ENCODE results near the gene ZDHHC3. TPM values are rescaled to one million over a fixed set of nuclear protein-coding genes. Genes with fewer than 3 reads are reported as not detected.

The ZDHHC3 gene
- total RNA-seq, 1 experiment from 2014 or later = 122 TPM

- Histone ChIP-seq H3F3A (ENCODE audit: low read length, unreplicated experiment) (no peaks in the 10 kb centered on the region), H2AFZ (ENCODE audit: low read length) (no peak overlapping the region), H3K9me3 (ENCODE audit: low read length) (no peaks in the 10 kb centered on the region), H3K79me2 (ENCODE audit: low read length) (no peaks in the 10 kb centered on the region), H3K27ac (ENCODE audit: low read length) (no peak overlapping the region), H4K20me1 (ENCODE audit: low read length) (no peaks in the 10 kb centered on the region), H3K4me2 (ENCODE audit: low read length) (no peak overlapping the region), H3K27me3 (ENCODE audit: low read length) (no peaks in the 10 kb centered on the region), H3K9ac (ENCODE audit: low read length) (no peak overlapping the region), H3K4me3 (ENCODE audit: low read length) (no peak overlapping the region), H3K9me2 (replicated peaks; ENCODE audit: low read length) (no peaks in the 10 kb centered on the region), H3K36me3 (ENCODE audit: low read depth, low read length) (no peaks in the 10 kb centered on the region), H3K4me1 (ENCODE audit: insufficient read depth, low read length) (no peaks in the 10 kb centered on the region)
- ChIA-PET POLR2A (ENCODE audit: unreplicated experiment) (no interaction called here), CTCF (no interaction called here)
- no peak for TF ChIP-seq EZH2phosphoT487 (IDR thresholded peaks at IDR 0.05; ENCODE audit: borderline replicate concordance, low read length)
- TF ChIP-seq EZH2 (IDR thresholded peaks at IDR 0.05; ENCODE audit: low read length, unreplicated experiment) = no peak
- no peak for TF ChIP-seq CTCF (conservative IDR thresholded peaks at IDR 0.05; ENCODE audit: low read depth, low read length)
- ATAC-seq (no peak), DNase-seq (no peak)
- intact Hi-C loops (cut with micrococcal nuclease) = no loop called here
- no TSS peak for BruUV-seq (replicated peaks)
These were observed 76.1 kb downstream of the ZDHHC3 start for GRCh38 chr3:44899683-44900367.

GRCh38 chr3:44896440-44896839, 79.5 kb downstream of the ZDHHC3 start:
- H3K36me3 ChIP-seq (ENCODE audit: low read depth, low read length) = no peaks in the 10 kb centered on the region
- TF ChIP-seq EZH2phosphoT487 (IDR thresholded peaks at IDR 0.05; ENCODE audit: borderline replicate concordance, low read length) (no peak), EZH2 (IDR thresholded peaks at IDR 0.05; ENCODE audit: low read length, unreplicated experiment) (no peak), CTCF (conservative IDR thresholded peaks at IDR 0.05; ENCODE audit: low read depth, low read length) (no peak)
- peaks cover 13% of the 10 kb centered on the region for H3K4me1 ChIP-seq (ENCODE audit: insufficient read depth, low read length)
- H3K27me3 ChIP-seq (ENCODE audit: low read length) = no peaks in the 10 kb centered on the region
- no peaks in the 10 kb centered on the region for H4K20me1 ChIP-seq (ENCODE audit: low read length)
- intact Hi-C loops (cut with micrococcal nuclease) = no loop called here
- no peak overlapping the region for H3K27ac ChIP-seq (ENCODE audit: low read length)
- no peak overlapping the region for H3K4me3 ChIP-seq (ENCODE audit: low read length)
- no peak overlapping the region for H2AFZ ChIP-seq (ENCODE audit: low read length)
- no peak overlapping the region for H3K4me2 ChIP-seq (ENCODE audit: low read length)
- ChIA-PET CTCF (no interaction called here), POLR2A (ENCODE audit: unreplicated experiment) (no interaction called here)
- BruUV-seq (replicated peaks) = no TSS peak
- H3K9ac ChIP-seq (ENCODE audit: low read length) = no peak overlapping the region
- H3K9me3 ChIP-seq (ENCODE audit: low read length) = no peaks in the 10 kb centered on the region
- ATAC-seq (no peak), DNase-seq (no peak)
- H3F3A ChIP-seq (ENCODE audit: low read length, unreplicated experiment) = no peaks in the 10 kb centered on the region
- no peaks in the 10 kb centered on the region for H3K9me2 ChIP-seq (replicated peaks; ENCODE audit: low read length)
- H3K79me2 ChIP-seq (ENCODE audit: low read length) = no peaks in the 10 kb centered on the region

GRCh38 chr3:44894485-44894884, 81.5 kb downstream of the ZDHHC3 start:
- no peaks in the 10 kb centered on the region for H3K27me3 ChIP-seq (ENCODE audit: low read length)
- H3F3A ChIP-seq (ENCODE audit: low read length, unreplicated experiment) = no peaks in the 10 kb centered on the region
- CTCF ChIA-PET = no interaction called here
- no peaks in the 10 kb centered on the region for H3K79me2 ChIP-seq (ENCODE audit: low read length)
- no peaks in the 10 kb centered on the region for H3K36me3 ChIP-seq (ENCODE audit: low read depth, low read length)
- no peaks in the 10 kb centered on the region for H3K9me2 ChIP-seq (replicated peaks; ENCODE audit: low read length)
- no peak overlapping the region for H3K9ac ChIP-seq (ENCODE audit: low read length)
- peaks cover 13% of the 10 kb centered on the region for H3K4me1 ChIP-seq (ENCODE audit: insufficient read depth, low read length)
- no peak for ATAC-seq
- H2AFZ ChIP-seq (ENCODE audit: low read length) = no peak overlapping the region
- H4K20me1 ChIP-seq (ENCODE audit: low read length) = no peaks in the 10 kb centered on the region
- no peak overlapping the region for H3K4me2 ChIP-seq (ENCODE audit: low read length)
- TF ChIP-seq CTCF (conservative IDR thresholded peaks at IDR 0.05; ENCODE audit: low read depth, low read length) (no peak), EZH2 (IDR thresholded peaks at IDR 0.05; ENCODE audit: low read length, unreplicated experiment) (no peak)
- no peak overlapping the region for H3K27ac ChIP-seq (ENCODE audit: low read length)
- DNase-seq = no peak
- no peaks in the 10 kb centered on the region for H3K9me3 ChIP-seq (ENCODE audit: low read length)
- BruUV-seq (replicated peaks) = no TSS peak
- POLR2A ChIA-PET (ENCODE audit: unreplicated experiment) = no interaction called here
- intact Hi-C loops (cut with micrococcal nuclease) = no loop called here
- H3K4me3 ChIP-seq (ENCODE audit: low read length) = no peak overlapping the region

Measured in PC-3 (cell line).